DMS 273 (cell line): ENCODE results near the gene SFRP2.
A peak's percentile ranks its signal among the peaks of the same experiment; 100 is the strongest.

ENCODE experiments used
- DNase-seq: peaks from one replicate; lab custom pipeline; 2025; ENCODE audit not compliant: unreplicated experiment; lab: John Stamatoyannopoulos, UW

SFRP2 gene

GRCh38 chr4:153777421-153777820 is 11.5 kb downstream of the SFRP2 start:
- no peak for DNase-seq

GRCh38 chr4:153776601-153777000 is 12.3 kb downstream of the SFRP2 start:
- no peak for DNase-seq

DNA sequence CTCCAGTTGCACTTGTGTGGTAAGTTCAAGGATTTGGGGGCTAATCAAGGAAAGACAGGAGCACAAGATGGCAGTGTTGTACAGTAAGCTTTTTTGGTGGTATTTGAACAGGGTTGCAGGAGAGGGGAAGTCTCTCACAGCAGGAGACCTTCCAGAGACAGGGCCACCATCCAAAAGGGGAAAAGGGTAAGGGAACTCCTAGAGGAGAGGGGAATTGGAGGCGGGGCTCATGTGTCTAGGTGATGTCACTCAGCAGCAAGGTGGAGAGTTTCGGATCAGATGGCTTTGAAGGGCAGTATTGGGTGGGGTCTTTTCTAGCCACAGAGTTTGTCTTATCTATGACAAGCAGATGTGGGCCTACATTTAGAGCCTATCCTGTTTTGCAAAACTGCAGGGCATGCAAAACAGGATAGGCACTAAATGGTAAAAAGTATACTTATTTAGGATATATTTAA is 15.6 kb downstream of the SFRP2 start:
- no peak for DNase-seq

- no peak for DNase-seq
Observed at GRCh38 chr4:153771046-153771445, 17.8 kb downstream of the SFRP2 start.

DNA sequence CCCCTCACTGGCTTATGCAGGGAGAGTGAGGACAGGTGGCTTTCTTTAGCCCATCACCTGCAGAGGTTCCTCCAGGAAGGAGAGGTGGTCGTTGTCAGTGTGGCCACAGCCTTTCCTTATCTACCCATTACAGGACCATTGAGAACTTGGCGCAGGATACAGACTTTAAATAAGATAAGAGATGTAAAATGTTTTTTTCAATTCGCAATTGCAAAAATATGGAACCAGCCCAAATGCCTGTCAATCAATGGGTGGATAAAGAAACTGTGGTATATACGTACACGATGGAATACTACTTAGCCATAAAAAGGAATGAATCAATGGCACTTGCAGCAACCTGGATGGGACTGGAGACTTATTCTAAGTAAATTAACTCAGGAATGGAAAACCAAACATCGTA is 22.1 kb downstream of the SFRP2 start:
- no peak for DNase-seq

DNA sequence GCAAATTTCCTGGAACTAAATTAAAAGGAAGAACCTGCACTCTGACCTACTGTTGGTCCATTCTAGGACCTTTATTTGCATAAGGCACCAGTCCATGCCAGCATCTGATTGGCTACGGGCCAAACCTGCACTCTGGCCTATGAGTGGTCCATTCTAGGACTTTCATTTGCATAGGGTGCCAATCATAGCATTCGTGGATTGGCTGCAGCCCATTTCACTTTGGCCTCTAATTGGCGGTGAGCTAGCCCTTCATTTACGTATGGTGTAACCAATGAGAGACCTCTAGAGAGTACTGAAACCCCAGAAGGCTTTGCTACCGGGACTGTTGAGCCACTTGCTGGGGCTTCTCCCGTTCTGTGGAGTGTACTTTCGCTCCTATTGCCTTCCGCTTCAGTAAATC is 23.0 kb downstream of the SFRP2 start:
- no peak for DNase-seq

DNA sequence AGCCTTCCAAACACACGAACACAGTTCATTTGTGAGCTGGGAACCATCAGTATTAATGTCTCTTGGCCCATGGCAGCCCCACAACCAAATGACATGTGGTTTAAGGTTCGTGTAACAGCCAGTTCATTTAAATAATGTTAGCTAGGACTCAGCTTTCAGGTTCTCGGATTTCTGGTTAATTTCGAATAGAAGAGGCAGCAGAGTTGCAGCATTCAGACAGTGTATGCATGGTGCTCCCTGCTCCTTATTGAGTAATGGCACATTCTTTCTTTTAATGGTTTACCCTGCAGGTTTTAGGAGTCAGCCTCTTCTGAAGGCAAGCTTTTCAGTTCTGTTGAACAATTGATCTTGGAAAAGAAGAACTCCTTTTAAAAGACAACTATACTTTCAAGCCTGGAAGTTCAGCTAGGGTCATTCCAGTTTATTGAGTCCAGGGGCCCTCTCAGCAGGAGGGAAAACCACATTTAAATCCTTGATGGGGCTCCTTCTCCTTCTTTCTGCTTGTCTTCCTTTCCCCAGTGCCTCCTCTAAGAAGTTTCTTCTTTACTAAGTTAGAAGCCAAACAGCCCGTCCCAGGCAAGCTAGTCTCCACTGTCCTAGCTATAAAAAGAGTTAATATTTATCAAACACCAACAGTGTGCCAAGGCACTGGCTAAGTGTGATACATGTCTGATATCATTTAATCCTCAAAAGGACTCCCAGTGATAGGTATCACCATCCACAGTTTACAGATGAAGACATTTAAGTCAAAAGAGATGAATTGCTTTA is 24.1 kb downstream of the SFRP2 start:
- peak; percentile 27 for DNase-seq

DNA sequence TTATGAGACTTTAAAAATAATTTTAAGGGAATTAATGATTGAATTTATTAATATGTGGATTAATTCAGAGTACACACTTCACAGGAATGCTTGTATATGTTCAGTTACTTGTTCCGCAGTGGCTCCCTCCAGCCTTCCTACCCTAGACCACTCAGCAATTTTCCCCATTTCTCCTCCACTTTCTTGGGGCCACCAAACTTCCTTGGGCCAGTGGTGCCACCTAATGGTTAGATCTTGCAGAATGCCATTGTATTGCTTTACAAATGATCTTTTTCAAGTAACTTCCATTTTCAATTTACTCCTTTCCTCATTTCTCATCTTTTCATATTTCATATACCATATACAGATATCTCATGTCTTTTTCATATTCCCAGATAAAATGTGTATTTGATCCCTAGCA is 25.5 kb downstream of the SFRP2 start:
- peak; percentile 12 for DNase-seq

GRCh38 chr4:153759407-153760316 is 29.2 kb downstream of the SFRP2 start, which contains the start of gene RNF175:
RNF175 (minus strand) TSS chr4:153760024; CDS start chr4:153759862, 162 bp downstream.
- DNase-seq: peak; percentile 40

DNA sequence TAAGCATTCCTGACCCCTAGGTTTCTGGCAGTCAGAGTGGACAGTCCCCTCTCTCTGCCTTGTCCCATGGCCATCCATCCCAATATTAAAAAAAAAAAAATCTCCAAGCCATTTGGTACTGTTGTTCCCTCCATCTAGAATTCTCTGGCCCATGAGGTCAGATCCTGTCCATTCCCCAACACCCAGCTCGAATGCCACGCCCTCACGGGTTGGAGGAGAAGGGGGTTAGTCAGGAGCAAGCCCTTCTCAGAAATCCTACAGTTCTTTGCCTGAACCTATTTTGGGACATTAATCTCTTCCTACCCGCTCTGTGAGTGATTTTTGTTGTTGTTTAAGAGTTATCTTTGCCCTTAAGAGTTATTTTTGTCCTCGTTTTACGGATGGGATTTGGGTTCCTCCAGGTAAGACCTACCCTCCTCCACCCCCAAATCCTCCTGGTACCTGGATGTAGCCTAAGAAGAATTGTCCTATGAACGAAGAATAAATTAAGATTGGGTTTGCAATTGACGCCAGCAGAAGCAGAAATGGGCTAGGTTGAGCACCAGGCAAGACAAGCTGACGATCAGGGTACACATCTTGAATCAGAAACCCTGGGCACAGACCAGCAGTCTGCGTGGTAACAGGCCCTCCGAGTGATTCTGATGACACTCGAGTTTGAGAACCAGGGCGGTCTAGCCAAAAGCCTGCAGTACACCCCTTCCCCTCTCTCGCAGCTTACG is 30.0 kb downstream of the SFRP2 start:
- DNase-seq: no peak

GRCh38 chr4:153758136-153758535 is 30.7 kb downstream of the SFRP2 start:
- no peak for DNase-seq

- DNase-seq: no peak
Observed at GRCh38 chr4:153757407-153757806, 31.5 kb downstream of the SFRP2 start.

DNA sequence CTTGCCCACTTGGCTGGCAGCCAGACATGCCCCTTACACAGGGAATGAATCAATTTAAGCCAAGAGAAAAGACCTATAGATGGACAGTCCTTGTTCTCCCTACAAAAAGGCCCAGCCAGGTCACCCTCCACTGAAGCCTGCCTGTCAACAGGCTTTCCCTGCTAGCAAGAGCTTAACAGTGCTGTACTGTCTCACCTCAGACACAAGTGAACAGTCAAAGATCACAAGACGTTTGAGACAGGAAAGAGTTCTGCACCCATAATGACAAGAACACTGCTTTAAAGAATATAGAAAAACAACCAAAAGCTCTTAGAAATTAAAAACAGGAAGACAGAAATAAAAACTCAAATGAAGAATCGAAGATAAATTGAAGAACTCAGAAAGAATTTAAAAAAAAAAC is 33.7 kb downstream of the SFRP2 start:
- DNase-seq: no peak

GRCh38 chr4:153750197-153750817 is 38.6 kb downstream of the SFRP2 start:
- peak; percentile 83 for DNase-seq

DNA sequence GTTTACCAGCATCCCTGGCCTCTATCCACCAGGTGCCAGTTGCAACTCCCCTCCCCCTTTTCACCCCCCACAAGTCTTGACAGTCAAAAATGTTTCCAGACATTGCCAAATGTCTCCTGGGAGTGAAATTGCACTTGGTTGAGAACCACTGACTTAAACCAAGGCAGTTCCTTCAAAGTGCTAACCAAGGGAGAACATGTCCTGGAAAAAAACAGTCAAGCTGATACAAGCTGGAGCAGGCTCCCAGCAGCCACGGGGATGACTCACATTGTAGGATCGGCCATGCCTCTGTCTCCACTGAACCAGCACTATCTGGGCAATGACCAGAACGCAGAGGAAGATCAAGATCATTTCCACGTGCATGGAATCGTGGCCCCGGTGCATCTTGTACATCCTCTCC is 40.5 kb downstream of the SFRP2 start:
- no peak for DNase-seq

DNA sequence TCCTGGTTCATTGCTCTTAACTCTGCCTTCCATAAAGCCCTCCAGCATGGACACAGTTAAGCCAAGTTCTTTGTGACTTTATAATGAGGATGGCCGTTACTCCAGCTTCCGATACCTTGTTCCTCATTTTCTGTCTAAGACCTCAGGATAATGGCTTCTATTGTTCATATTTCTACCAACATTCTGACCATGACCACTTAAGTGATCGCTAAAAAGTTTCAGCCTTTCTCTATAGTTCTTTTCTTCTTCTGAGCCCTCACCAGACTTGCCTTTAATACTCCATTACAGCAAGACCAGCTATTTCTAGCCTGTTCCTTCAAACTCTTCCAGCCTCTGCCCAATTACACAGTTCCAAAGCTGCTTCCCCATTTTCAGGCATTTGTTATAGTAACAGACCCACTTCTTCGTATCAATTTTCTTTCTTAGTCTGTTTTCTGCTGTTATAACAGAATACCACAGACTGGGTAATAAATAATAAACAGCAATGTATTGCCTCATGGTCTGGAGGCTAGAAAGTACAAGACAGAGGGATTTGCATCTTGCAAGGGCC is 41.4 kb downstream of the SFRP2 start:
- DNase-seq: no peak

DNA sequence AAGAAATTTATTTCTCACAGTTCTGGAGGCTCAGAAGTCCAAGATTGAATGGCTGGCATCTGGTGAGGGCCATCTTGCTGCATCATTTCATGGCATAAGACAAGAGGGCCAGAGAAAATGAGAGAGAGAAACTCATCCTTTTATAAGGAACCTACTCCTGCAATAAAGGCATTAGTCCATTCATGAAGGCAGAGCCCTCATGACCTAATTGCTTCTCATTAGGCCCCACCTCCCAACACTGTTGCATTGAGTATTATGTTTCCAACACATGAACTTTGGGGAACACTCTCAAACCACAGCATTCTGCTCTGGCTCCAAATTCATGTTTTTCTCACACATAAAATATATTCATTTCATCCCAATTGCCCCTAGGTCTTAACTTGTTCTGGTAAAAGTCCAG is 43.2 kb downstream of the SFRP2 start:
- DNase-seq: no peak

DNA sequence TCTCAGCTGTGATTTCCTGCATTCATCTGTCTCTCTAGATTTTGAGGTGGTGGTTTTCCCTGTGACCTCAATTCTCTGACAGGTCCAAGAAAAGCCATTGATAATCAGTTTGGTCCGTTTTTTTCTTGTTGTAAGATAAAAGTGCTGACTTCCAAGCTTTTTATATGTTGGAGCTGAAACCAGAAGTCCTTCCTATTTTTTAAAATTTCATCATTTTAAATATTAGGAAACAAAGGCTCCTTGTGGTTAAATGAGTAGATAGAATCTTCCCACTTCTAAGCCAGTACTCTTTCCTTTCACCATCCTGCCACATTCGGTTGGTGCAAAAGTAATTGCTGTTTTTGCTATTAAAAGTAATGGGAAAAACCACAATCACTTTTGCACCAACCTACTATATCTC is 47.3 kb downstream of the SFRP2 start:
- no peak for DNase-seq

- DNase-seq: no peak
Observed at GRCh38 chr4:153735906-153736461, 52.9 kb downstream of the SFRP2 start.

DNA sequence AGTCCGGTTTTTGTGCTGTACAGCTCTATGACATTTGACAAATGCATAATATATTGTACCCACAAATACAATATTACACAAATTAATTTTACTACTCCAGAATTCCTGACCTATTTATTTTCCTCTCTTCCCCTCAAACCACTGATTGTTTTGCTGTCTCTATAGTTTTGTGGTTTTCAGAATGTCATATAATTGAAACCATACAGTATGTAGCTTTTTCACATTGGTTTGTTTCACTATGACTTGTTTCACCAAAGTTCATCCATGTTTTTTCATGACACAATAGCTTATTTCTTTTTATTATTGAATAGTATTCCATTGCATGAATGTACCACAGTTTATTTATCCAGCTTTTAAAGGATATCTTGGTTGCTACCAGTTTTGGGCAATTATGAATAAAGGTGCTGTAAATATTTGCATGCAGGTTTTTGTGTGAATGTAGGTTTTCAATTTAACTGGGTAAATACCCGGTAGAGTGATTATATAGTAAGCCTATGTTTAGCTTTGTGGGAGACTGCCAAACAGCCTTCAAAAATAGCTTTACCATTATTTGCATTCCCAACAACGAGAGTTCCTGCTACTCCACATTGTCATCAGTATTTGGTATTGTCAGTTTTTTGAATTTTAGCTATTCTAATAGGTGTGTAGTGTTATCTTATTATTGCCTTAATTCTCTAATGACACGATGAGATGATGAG is 55.0 kb downstream of the SFRP2 start:
- DNase-seq: no peak
